GM23338 (cell line): ENCODE results near the gene RETSAT. TPM values are rescaled to one million over a fixed set of nuclear protein-coding genes. Genes with fewer than 3 reads are reported as not detected.

Source experiments
- ATAC-seq: fragments of 200-7000 bp; cut with Tn5 transposase; 3 replicates; pipeline ENCODE4 v1.9.1; 2020
- DNase-seq: peaks from one replicate; pipeline ENCODE4 v3.0.0-alpha.2; 2015; ENCODE audit warnings: low spot score
- H2AFZ ChIP-seq: fragments of 200-600 bp; sonication (generic); 2 replicates; pipeline ENCODE4 v1.8.0; 2016; ENCODE audit warnings: antibody characterized with exemption, mild to moderate bottlenecking, moderate library complexity
- H3F3A ChIP-seq: fragments of 200-600 bp; sonication (generic); replicated peaks from 2 replicates; pipeline ENCODE4 v1.8.0; 2017; ENCODE audit warnings: antibody characterized with exemption, mixed run types, low read depth
- H3K27ac ChIP-seq: fragments of 200-600 bp; sonication (generic); 2 replicates; pipeline ENCODE4 v1.6.1; 2016; ENCODE audit warnings: low read depth
- H3K27me3 ChIP-seq: fragments of 200-600 bp; sonication (generic); 2 replicates; pipeline ENCODE4 v1.8.0; 2016; ENCODE audit warnings: mild to moderate bottlenecking, mixed run types, moderate library complexity; ENCODE audit not compliant: insufficient read depth
- H3K36me3 ChIP-seq: fragments of 200-600 bp; sonication (generic); 2 replicates; pipeline ENCODE4 v1.8.0; 2016; ENCODE audit warnings: mild to moderate bottlenecking; ENCODE audit not compliant: insufficient read depth
- H3K4me1 ChIP-seq: fragments of 200-600 bp; sonication (generic); 2 replicates; pipeline ENCODE4 v1.8.0; 2016; ENCODE audit warnings: mild to moderate bottlenecking, moderate library complexity; ENCODE audit not compliant: insufficient read depth
- H3K4me2 ChIP-seq: fragments of 200-600 bp; sonication (generic); 2 replicates; pipeline ENCODE4 v1.7.1; 2017; ENCODE audit warnings: mixed run types
- H3K4me3 ChIP-seq: fragments of 200-600 bp; sonication (generic); 2 replicates; pipeline ENCODE4 v1.6.1; 2016; ENCODE audit warnings: mixed run types
- H3K79me2 ChIP-seq: fragments of 200-600 bp; sonication (generic); replicated peaks from 2 replicates; pipeline ENCODE4 v1.8.0; 2017; ENCODE audit warnings: mild to moderate bottlenecking; ENCODE audit not compliant: insufficient read depth
- H3K9me2 ChIP-seq: fragments of 200-600 bp; sonication (generic); 2 replicates; pipeline ENCODE4 v1.8.0; 2017; ENCODE audit not compliant: insufficient read depth
- H4K20me1 ChIP-seq: fragments of 200-600 bp; sonication (generic); replicated peaks from 2 replicates; pipeline ENCODE4 v1.8.0; 2017; ENCODE audit warnings: mild to moderate bottlenecking; ENCODE audit not compliant: insufficient read depth
- H3K27ac Mint-ChIP-seq: 2 replicates; pipeline ENCODE4 v1.8.0; 2020; ENCODE audit warnings: inconsistent platforms, mild to moderate bottlenecking, moderate library complexity, mixed read lengths
- H3K27me3 Mint-ChIP-seq: 3 replicates; pipeline ENCODE4 v1.8.0; 2022; ENCODE audit warnings: low read depth, mild to moderate bottlenecking, moderate library complexity, mixed read lengths, inconsistent platforms; ENCODE audit not compliant: insufficient read depth, poor library complexity
- H3K36me3 Mint-ChIP-seq: 3 replicates; pipeline ENCODE4 v1.8.0; 2021; ENCODE audit warnings: low read depth, mild to moderate bottlenecking, inconsistent platforms, moderate library complexity, mixed read lengths
- H3K4me1 Mint-ChIP-seq: 3 replicates; pipeline ENCODE4 v1.8.0; 2020; ENCODE audit warnings: mild to moderate bottlenecking, inconsistent platforms, mixed read lengths
- H3K4me3 Mint-ChIP-seq: 3 replicates; pipeline ENCODE4 v1.8.0; 2021; ENCODE audit warnings: moderate library complexity, mild to moderate bottlenecking, inconsistent platforms, mixed read lengths
- H3K9me3 Mint-ChIP-seq: 3 replicates; pipeline ENCODE4 v1.8.0; 2020; ENCODE audit warnings: moderate library complexity, mild to moderate bottlenecking, inconsistent platforms, mixed read lengths
- CREB1 ChIP-seq: fragments of 250-450 bp; sonication (Bioruptor Pico); IDR thresholded peaks from 2 replicates; pipeline ENCODE4 v1.5.0; 2020; ENCODE audit warnings: low read depth, mild to moderate bottlenecking, moderate library complexity
- CTCF ChIP-seq, 2 experiments: fragments of 200-600 bp in 1 of 2; sonication (generic) in 1 of 2; conservative IDR thresholded peaks; 2 replicates each; pipeline versions ENCODE4 v1.5.1 to v1.6.1; 2016 to 2017; ENCODE audit warnings: antibody characterized with exemption in 2 of 2, low read depth in 2 of 2, mild to moderate bottlenecking in 2 of 2, moderate library complexity in 1 of 2
- EZH2phosphoT487 ChIP-seq: fragments of 200-600 bp; sonication (generic); IDR thresholded peaks from one replicate; pipeline ENCODE4 v1.8.1; 2018; ENCODE audit warnings: antibody characterized with exemption; ENCODE audit not compliant: unreplicated experiment
- NANOG ChIP-seq: IDR thresholded peaks from 2 replicates; pipeline ENCODE4 v1.6.1; 2016; ENCODE audit warnings: antibody characterized with exemption, borderline replicate concordance
- REST ChIP-seq: IDR thresholded peaks from one replicate; pipeline ENCODE4 v1.6.1; 2018; ENCODE audit warnings: antibody characterized with exemption; ENCODE audit not compliant: unreplicated experiment
- STAT1 ChIP-seq: IDR thresholded peaks from one replicate; pipeline ENCODE4 v1.6.1; 2016; ENCODE audit warnings: antibody characterized with exemption; ENCODE audit not compliant: unreplicated experiment
- ZNF114 ChIP-seq: fragments of 250-450 bp; sonication (Bioruptor Pico); IDR thresholded peaks from 2 replicates; pipeline ENCODE4 v1.5.0; 2020; ENCODE audit warnings: mild to moderate bottlenecking, moderate library complexity
- ZNF331 ChIP-seq: fragments of 250-450 bp; sonication (Bioruptor Pico); IDR thresholded peaks from 2 replicates; pipeline ENCODE4 v1.5.0; 2020; ENCODE audit warnings: low read depth, mild to moderate bottlenecking, moderate library complexity
- ZNF462 ChIP-seq: fragments of 250-450 bp; sonication (Bioruptor Pico); IDR thresholded peaks from 2 replicates; pipeline ENCODE4 v1.5.0; 2020; ENCODE audit warnings: mild to moderate bottlenecking, moderate library complexity
- polyA plus RNA-seq: library from polyadenylated mRNA; unstranded; fragments of >200 nt; fragmentation: Nextera tagmentation; extraction: Ambion mirVana; gene quantifications from 2 replicates; pipeline ENCODE4 v1.2.1, GENCODE V29; 2016
- total RNA-seq: library from RNA; depleted of rRNA; stranded (reverse); fragments of >200 nt; shearing (Covaris generic); gene quantifications from 2 replicates; pipeline ENCODE4 v1.2.3, GENCODE V29; 2014

Gene RETSAT
- total and polyA plus RNA-seq, 2 experiments from 2014 or later, result 2.3 to 16.4 TPM

GRCh38 chr2:85319796-85320195 lies 34.5 kb downstream of the RETSAT start:
- Histone ChIP-seq H3F3A (no peaks in the 10 kb centered on the region; the same call in none of the 2 replicates), H3K79me2 (peaks cover 25% of the 10 kb centered on the region), H4K20me1 (peaks cover 19% of the 10 kb centered on the region), H3K36me3 (peaks cover 38% of the 10 kb centered on the region), H3K27me3 (no peaks in the 10 kb centered on the region), H3K4me1 (no peaks in the 10 kb centered on the region), H2AFZ (no peak overlapping the region), H3K4me3 (no peak overlapping the region), H3K4me2 (no peak overlapping the region), H3K27ac (no peak overlapping the region), H3K9me2 (no peaks in the 10 kb centered on the region)
- no peak for ATAC-seq
- DNase-seq, result no peak
- TF ChIP-seq STAT1 (no peak), ZNF462 (CRISPR knock-in tag) (no peak), ZNF114 (CRISPR knock-in tag) (no peak), NANOG (no peak), EZH2phosphoT487 (no peak), CREB1 (no peak), CTCF (conservative IDR thresholded peaks at IDR 0.05; ENCODE audit: low read depth in 2 of 2) (no peak), REST (no peak), ZNF331 (CRISPR knock-in tag) (no peak)
- H3K27ac Mint-ChIP-seq, result no peak overlapping the region
- H3K27me3 Mint-ChIP-seq, result peaks cover 10% of the 10 kb centered on the region
- peaks cover 71% of the 10 kb centered on the region for H3K36me3 Mint-ChIP-seq
- H3K9me3 Mint-ChIP-seq, result no peaks in the 10 kb centered on the region
- H3K4me3 Mint-ChIP-seq, result no peak overlapping the region
- H3K4me1 Mint-ChIP-seq, result peaks cover under 1% of the 10 kb centered on the region; the same call in 1 of the 3 replicates
